Bronchial epithelial cell (primary cell): ENCODE measurements around the gene PIWIL1. TPM values are rescaled to one million over a fixed set of nuclear protein-coding genes. Genes with fewer than 3 reads are reported as not detected.

Source experiments
- DNase-seq: peaks from one replicate; pipeline ENCODE4 v3.0.0-alpha.2; 2010; ENCODE audit warnings: low read depth
- FAIRE-seq: peaks from 2 replicates; lab custom pipeline; 2011; peaks lifted over from hg19 to GRCh38; lab: Jason Lieb, UNC
- H3K27me3 ChIP-seq: 2 replicates; pipeline ENCODE4 v1.5.1; 2011; ENCODE audit warnings: low read length; ENCODE audit not compliant: control insufficient read depth, insufficient read depth
- H3K36me3 ChIP-seq: 2 replicates; pipeline ENCODE4 v1.5.1; 2011; ENCODE audit warnings: low read length; ENCODE audit not compliant: control insufficient read depth, insufficient read depth
- H3K4me3 ChIP-seq: 2 replicates; pipeline ENCODE4 v1.5.1; 2011; ENCODE audit warnings: mild to moderate bottlenecking, low read depth, low read length, control low read depth
- CTCF ChIP-seq: IDR thresholded peaks from 2 replicates; pipeline ENCODE4 v1.5.1; 2011; ENCODE audit warnings: mild to moderate bottlenecking, moderate library complexity, low read length, control low read depth, inconsistent platforms; ENCODE audit not compliant: insufficient read depth, severe bottlenecking
- total RNA-seq: library from RNA; depleted of rRNA; stranded (reverse); fragments of >200 nt; gene quantifications from 2 replicates; pipeline ENCODE4 v1.2.1, GENCODE V29; 2014

The PIWIL1 gene
- total RNA-seq, 1 donor from 2014 or later = not detected

DNA sequence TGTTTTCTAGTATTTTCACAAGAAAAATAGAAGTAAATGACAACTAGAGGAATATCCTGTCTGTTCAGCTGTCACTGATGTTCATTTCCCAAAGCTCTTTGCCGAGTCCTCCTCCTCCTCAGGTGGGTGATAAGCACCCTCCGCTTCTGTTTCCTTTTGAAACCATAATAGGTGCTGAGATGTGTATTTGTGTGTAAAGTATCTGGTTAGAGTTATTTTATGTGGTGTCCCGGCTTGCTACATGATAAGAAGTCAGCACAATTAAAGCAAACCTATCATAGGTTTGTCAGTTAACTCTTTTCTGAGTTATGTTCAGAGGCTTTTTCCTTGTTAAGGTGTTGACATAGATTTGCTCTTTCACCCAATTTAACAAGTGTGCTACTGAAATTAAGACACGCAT lies 82.4 kb downstream of the PIWIL1 start:
- Histone ChIP-seq H3K27me3 (no peaks in the 10 kb centered on the region), H3K4me3 (no peak overlapping the region), H3K36me3 (no peaks in the 10 kb centered on the region)
- TF ChIP-seq CTCF = no peak
- no peak for DNase-seq
- FAIRE-seq = no peak

- DNase-seq (no peak), FAIRE-seq (no peak)
- no peak for TF ChIP-seq CTCF
- Histone ChIP-seq H3K27me3 (no peaks in the 10 kb centered on the region), H3K4me3 (no peak overlapping the region), H3K36me3 (no peaks in the 10 kb centered on the region)
These were observed 84.2 kb downstream of the PIWIL1 start for GRCh38 chr12:130421896-130422295.

Other genes starting within 250 kb of the PIWIL1 start
- gene FZD10, start 175.4 kb upstream of the PIWIL1 start, total RNA-seq = 0.26 and 0.77 TPM in 2 replicates